ENCODE results near the gene ENPP6. TPM values are rescaled to one million over a fixed set of nuclear protein-coding genes. Genes with fewer than 3 reads are reported as not detected.

ENPP6 gene
- polyA plus RNA-seq, 1 of the 3 experiments (the other 2 are of a cell fraction), result not detected

DNA sequence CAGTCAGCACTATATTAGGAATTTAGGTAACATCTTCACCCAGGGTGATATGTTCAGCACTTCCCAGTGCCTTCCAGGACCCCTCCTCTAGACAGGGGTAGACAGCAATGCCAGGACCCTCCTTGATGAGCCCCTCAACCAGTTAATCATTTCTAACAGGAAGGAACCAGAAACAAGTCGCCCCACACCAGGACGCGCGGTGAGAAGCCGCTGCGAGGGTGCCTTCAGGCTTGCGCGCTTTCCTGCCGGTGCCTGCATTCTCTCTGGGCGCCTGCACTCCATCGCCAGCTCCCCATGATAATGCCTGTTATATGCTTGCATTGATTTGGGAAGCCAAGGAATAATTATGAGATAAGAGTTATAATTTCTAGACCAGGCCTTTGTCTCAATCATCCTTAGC lies 116.0 kb downstream of the ENPP6 start:
- Histone ChIP-seq H4K20me1 (ENCODE audit: insufficient read depth) (no peaks in the 10 kb centered on the region), H3K36me3 (replicated peaks in 1 of 2; ENCODE audit: control insufficient read depth in 1 of 2, insufficient read depth in 2 of 2, low read length in 1 of 2) (no peaks in the 10 kb centered on the region), H3K4me3 (ENCODE audit: low read depth in 2 of 2, low read length in 1 of 2) (no peak overlapping the region), H2AFZ (ENCODE audit: low read depth) (no peak overlapping the region), H3K27ac (ENCODE audit: low read depth in 2 of 2, low read length in 1 of 2) (no peak overlapping the region; a peak in 1 of 4 replicates), H3K9me3 (no peaks in the 10 kb centered on the region), H3K9me2 (no peaks in the 10 kb centered on the region), H3K9ac (no peak overlapping the region), H3K4me2 (no peak overlapping the region), H3F3A (replicated peaks; ENCODE audit: insufficient read depth) (no peaks in the 10 kb centered on the region), H3K27me3 (ENCODE audit: insufficient read depth) (no peaks in the 10 kb centered on the region), H3K4me1 (ENCODE audit: control insufficient read depth in 1 of 2, insufficient read depth in 2 of 2, low read depth in 1 of 2, low read length in 1 of 2) (peaks cover 0 to 51% of the 10 kb centered on the region in 2 experiments; a peak in 1 of 4 replicates), H3K79me2 (ENCODE audit: insufficient read depth) (no peaks in the 10 kb centered on the region)
- ChIA-PET CTCF (interaction anchor here (0.8 to 10.9 kb wide), 7 partner anchors 65 to 259 kb away, joined by 3 to 158 read pairs (median 7); partner anchors contain the start of gene STOX2), POLR2A (interaction anchor here (3.7 kb wide), 1 partner anchor 196 kb away, joined by 19 read pairs; the partner anchor contains the start of gene STOX2)
- WGBS (ENCODE audit: low lambda C conversion rate), result 93% methylated on average over 11 of the region's 11 CpGs
- TF ChIP-seq ELF1 (IDR thresholded peaks at IDR 0.05) (no peak), USF2 (IDR thresholded peaks at IDR 0.05; ENCODE audit: borderline replicate concordance, low read depth, low read length) (no peak), RFX5 (IDR thresholded peaks at IDR 0.05; ENCODE audit: low read length) (no peak), TEAD4 (IDR thresholded peaks at IDR 0.05; ENCODE audit: borderline replicate concordance, insufficient read depth) (no peak), EP300 (IDR thresholded peaks at IDR 0.05; ENCODE audit: borderline replicate concordance in 1 of 2, low read depth in 1 of 2, low read length in 1 of 2) (no peak), SIN3A (IDR thresholded peaks at IDR 0.05; ENCODE audit: borderline replicate concordance, low read depth, low read length) (no peak), TAF1 (IDR thresholded peaks at IDR 0.05; ENCODE audit: borderline replicate concordance, low read depth, low read length) (no peak), CHD2 (IDR thresholded peaks at IDR 0.05; ENCODE audit: low read length, partially characterized antibody) (no peak)
- TF ChIP-seq, protein P1, sequence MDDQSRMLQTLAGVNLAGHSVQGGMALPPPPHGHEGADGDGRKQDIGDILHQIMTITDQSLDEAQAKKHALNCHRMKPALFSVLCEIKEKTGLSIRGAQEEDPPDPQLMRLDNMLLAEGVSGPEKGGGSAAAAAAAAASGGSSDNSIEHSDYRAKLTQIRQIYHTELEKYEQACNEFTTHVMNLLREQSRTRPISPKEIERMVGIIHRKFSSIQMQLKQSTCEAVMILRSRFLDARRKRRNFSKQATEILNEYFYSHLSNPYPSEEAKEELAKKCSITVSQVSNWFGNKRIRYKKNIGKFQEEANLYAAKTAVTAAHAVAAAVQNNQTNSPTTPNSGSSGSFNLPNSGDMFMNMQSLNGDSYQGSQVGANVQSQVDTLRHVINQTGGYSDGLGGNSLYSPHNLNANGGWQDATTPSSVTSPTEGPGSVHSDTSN (IDR thresholded peaks at IDR 0.05), result no peak
- peak; percentile 26 for DNase-seq

- Histone ChIP-seq H3K9me2 (no peaks in the 10 kb centered on the region), H3F3A (replicated peaks; ENCODE audit: insufficient read depth) (no peaks in the 10 kb centered on the region), H3K36me3 (replicated peaks in 1 of 2; ENCODE audit: control insufficient read depth in 1 of 2, insufficient read depth in 2 of 2, low read length in 1 of 2) (no peaks in the 10 kb centered on the region), H3K27me3 (ENCODE audit: insufficient read depth) (no peaks in the 10 kb centered on the region), H3K27ac (ENCODE audit: low read depth in 2 of 2, low read length in 1 of 2) (peak overlapping the region in 1 of 2 experiments; percentile 54; a peak in 2 of 4 replicates), H3K9me3 (no peaks in the 10 kb centered on the region), H2AFZ (ENCODE audit: low read depth) (no peak overlapping the region), H3K79me2 (ENCODE audit: insufficient read depth) (no peaks in the 10 kb centered on the region), H3K4me3 (ENCODE audit: low read depth in 2 of 2, low read length in 1 of 2) (no peak overlapping the region), H3K9ac (no peak overlapping the region), H3K4me2 (no peak overlapping the region), H4K20me1 (ENCODE audit: insufficient read depth) (no peaks in the 10 kb centered on the region), H3K4me1 (ENCODE audit: control insufficient read depth in 1 of 2, insufficient read depth in 2 of 2, low read depth in 1 of 2, low read length in 1 of 2) (peaks cover 0 to 60% of the 10 kb centered on the region in 2 experiments; a peak in 1 of 4 replicates)
- CTCF ChIA-PET, result interaction anchor here (0.5 to 10.9 kb wide), 88 partner anchors 9 to 670 kb away, joined by 3 to 158 read pairs (median 5); partner anchors contain the start of genes PRIMPOL and STOX2
- 14% methylated on average over 12 of the region's 14 CpGs for WGBS (ENCODE audit: low lambda C conversion rate)
- TF ChIP-seq SMC3 (IDR thresholded peaks at IDR 0.05; ENCODE audit: low read depth, low read length) (peak; percentile 93), RFX5 (IDR thresholded peaks at IDR 0.05; ENCODE audit: low read length) (0 out of 2 replicates have a peak, but pooled peaks have one; percentile 36), CTCF (IDR thresholded peaks at IDR 0.05) (peak; percentile 83), USF2 (IDR thresholded peaks at IDR 0.05; ENCODE audit: borderline replicate concordance, low read depth, low read length) (no peak), EP300 (IDR thresholded peaks at IDR 0.05; ENCODE audit: borderline replicate concordance in 1 of 2, low read depth in 1 of 2, low read length in 1 of 2) (0 out of 4 replicates have a peak, but pooled peaks of 1 of the 2 experiments have one; percentile 11), NRF1 (IDR thresholded peaks at IDR 0.05; ENCODE audit: low read depth, low read length) (peak; percentile 17; the same call in 1 of the 2 replicates), CHD2 (IDR thresholded peaks at IDR 0.05; ENCODE audit: low read length, partially characterized antibody) (peak; percentile 22), MEF2A (IDR thresholded peaks at IDR 0.05; ENCODE audit: borderline replicate concordance, low read depth) (no peak), RAD21 (IDR thresholded peaks at IDR 0.05; ENCODE audit: low read length) (peak; percentile 96)
- TF ChIP-seq, protein P2, sequence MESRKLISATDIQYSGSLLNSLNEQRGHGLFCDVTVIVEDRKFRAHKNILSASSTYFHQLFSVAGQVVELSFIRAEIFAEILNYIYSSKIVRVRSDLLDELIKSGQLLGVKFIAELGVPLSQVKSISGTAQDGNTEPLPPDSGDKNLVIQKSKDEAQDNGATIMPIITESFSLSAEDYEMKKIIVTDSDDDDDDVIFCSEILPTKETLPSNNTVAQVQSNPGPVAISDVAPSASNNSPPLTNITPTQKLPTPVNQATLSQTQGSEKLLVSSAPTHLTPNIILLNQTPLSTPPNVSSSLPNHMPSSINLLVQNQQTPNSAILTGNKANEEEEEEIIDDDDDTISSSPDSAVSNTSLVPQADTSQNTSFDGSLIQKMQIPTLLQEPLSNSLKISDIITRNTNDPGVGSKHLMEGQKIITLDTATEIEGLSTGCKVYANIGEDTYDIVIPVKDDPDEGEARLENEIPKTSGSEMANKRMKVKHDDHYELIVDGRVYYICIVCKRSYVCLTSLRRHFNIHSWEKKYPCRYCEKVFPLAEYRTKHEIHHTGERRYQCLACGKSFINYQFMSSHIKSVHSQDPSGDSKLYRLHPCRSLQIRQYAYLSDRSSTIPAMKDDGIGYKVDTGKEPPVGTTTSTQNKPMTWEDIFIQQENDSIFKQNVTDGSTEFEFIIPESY (IDR thresholded peaks at IDR 0.05; ENCODE audit: borderline replicate concordance, low read depth), result no peak
- POLR2A ChIA-PET, result interaction anchor here (0.6 to 3.7 kb wide), 5 partner anchors 90 to 260 kb away, joined by 3 to 19 read pairs (median 3); partner anchors contain the start of gene STOX2
- DNase-seq, result peak; percentile 93
Observed at GRCh38 chr4:184100297-184100885, 117.3 kb downstream of the ENPP6 start.

Measured in SK-N-SH (cell line).